HUES48 (cell line): ENCODE data around the gene FUT1.
"Not testable (repeated sequence)": the region's sequence is repeated elsewhere in the genome, so short reads cannot be mapped to it uniquely, and the experiment has no call there.

Experiments used
- H3K27ac ChIP-seq: one replicate; pipeline ENCODE4 v1.7.0; 2013; ENCODE audit warnings: low read depth, low read length, inconsistent platforms
- H3K27me3 ChIP-seq: 2 replicates; pipeline ENCODE4 v1.6.1; 2013; ENCODE audit warnings: mild to moderate bottlenecking, low read length; ENCODE audit not compliant: control insufficient read depth, insufficient read depth
- H3K36me3 ChIP-seq: 2 replicates; pipeline ENCODE4 v1.6.1; 2013; ENCODE audit warnings: low read length; ENCODE audit not compliant: control insufficient read depth, insufficient read depth
- H3K4me1 ChIP-seq: 2 replicates; pipeline ENCODE4 v1.6.1; 2013; ENCODE audit warnings: mild to moderate bottlenecking, low read length; ENCODE audit not compliant: control insufficient read depth, insufficient read depth
- H3K4me3 ChIP-seq: 2 replicates; pipeline ENCODE4 v1.5.1; 2013; ENCODE audit warnings: mild to moderate bottlenecking, low read depth, low read length
- H3K9ac ChIP-seq: 2 replicates; pipeline ENCODE4 v1.6.1; 2013; ENCODE audit warnings: mild to moderate bottlenecking, low read depth, low read length, moderate library complexity
- H3K9me3 ChIP-seq: 2 replicates; pipeline ENCODE4 v1.6.1; 2013; ENCODE audit warnings: low read length; ENCODE audit not compliant: control insufficient read depth, insufficient read depth

FUT1 gene

DNA sequence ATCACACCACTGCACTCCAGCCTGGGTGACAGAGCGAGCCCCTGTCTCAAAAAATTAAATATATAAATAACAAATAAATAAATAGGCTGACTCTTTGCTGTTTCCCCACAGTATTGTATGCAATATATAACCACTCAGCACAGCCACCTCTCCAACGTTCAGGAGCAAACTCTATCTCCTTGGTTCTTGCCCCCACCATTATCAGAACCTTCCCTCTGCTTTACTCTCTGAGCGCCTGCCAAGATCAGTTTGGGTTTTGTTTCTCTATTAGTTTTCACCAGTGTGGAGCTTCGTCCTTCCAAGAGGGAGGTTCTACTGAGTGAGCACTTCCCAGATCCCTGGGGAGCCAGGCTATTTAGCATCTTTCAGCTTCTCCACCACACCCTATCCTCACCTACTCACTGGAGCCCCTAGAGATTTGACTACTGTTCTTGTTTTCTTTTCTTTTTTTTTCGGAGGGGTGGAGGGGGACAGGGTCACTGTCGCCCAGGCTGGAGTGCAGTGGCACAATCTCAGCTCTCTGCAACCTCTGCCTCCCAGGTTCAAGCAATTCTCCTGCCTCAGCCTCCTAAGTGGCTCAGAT, 15.8 kb upstream of the FUT1 start:
- not testable (repeated sequence) for H3K27me3 ChIP-seq, H3K4me1 ChIP-seq, H3K9ac ChIP-seq, H3K4me3 ChIP-seq, H3K27ac ChIP-seq, H3K9me3 ChIP-seq, H3K36me3 ChIP-seq

DNA sequence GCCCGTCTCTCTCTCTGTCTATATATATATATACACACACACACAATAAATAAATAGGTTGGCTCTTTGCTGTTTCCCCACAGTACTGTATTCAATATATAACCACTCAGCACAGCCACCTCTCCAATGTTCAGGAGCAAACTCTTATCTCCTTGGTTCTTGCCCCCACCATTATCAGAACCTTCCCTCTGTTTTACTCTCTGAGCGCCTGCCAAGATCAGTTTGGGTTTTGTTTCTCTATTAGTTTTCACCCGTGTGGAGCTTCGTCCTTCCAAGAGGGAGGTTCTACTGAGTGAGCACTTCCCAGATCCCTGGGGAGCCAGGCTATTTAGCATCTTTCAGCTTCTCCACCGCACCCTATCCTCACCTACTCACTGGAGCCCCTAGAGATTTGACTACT, 13.4 kb upstream of the FUT1 start:
- H3K27ac ChIP-seq, H3K27me3 ChIP-seq, H3K36me3 ChIP-seq, H3K9me3 ChIP-seq, H3K4me3 ChIP-seq, H3K4me1 ChIP-seq, H3K9ac ChIP-seq: not testable (repeated sequence)

- Histone ChIP-seq H3K9ac (no peak overlapping the region), H3K27ac (no peak overlapping the region), H3K9me3 (no peaks in the 10 kb centered on the region), H3K27me3 (no peaks in the 10 kb centered on the region), H3K36me3 (no peaks in the 10 kb centered on the region), H3K4me3 (no peak overlapping the region), H3K4me1 (peaks cover 4% of the 10 kb centered on the region; the same call in 1 of the 2 replicates)
Measured at GRCh38 chr19:48760504-48761205, 8.2 kb upstream of the FUT1 start.

GRCh38 chr19:48757741-48758144, 5.3 kb upstream of the FUT1 start:
- H3K27me3 ChIP-seq: no peaks in the 10 kb centered on the region
- no peaks in the 10 kb centered on the region for H3K36me3 ChIP-seq
- H3K4me1 ChIP-seq: peaks cover 13% of the 10 kb centered on the region
- no peak overlapping the region for H3K4me3 ChIP-seq
- H3K9me3 ChIP-seq: no peaks in the 10 kb centered on the region
- no peak overlapping the region for H3K9ac ChIP-seq
- H3K27ac ChIP-seq: no peak overlapping the region

GRCh38 chr19:48757089-48757675, 4.7 kb upstream of the FUT1 start:
- Histone ChIP-seq H3K27ac (no peak overlapping the region), H3K27me3 (no peaks in the 10 kb centered on the region), H3K9ac (no peak overlapping the region), H3K9me3 (no peaks in the 10 kb centered on the region), H3K36me3 (no peaks in the 10 kb centered on the region), H3K4me1 (peaks cover 13% of the 10 kb centered on the region), H3K4me3 (no peak overlapping the region)

DNA sequence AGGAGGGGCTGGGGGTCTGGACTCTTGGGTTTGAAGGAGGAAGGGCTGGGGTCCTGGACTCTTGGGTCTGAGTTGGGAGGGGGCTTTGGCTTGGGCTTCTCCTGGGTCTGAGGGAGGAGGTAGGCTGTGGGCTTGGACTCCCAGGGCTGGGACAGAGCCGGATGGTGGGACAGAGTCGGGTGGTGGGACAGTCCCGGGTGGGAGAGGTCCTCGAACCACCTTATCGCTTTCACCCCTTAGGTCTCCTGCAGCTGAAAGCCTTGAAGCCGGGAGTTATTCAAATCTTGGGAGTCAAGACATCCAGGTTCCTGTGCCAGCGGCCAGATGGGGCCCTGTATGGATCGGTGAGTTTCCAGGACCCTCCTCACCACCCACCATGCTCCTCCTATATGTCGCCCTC, 4.2 kb upstream of the FUT1 start:
- no peak overlapping the region for H3K9ac ChIP-seq
- peaks cover 13% of the 10 kb centered on the region for H3K4me1 ChIP-seq
- H3K27me3 ChIP-seq: no peaks in the 10 kb centered on the region
- H3K9me3 ChIP-seq: no peaks in the 10 kb centered on the region
- H3K27ac ChIP-seq: no peak overlapping the region
- no peak overlapping the region for H3K4me3 ChIP-seq
- no peaks in the 10 kb centered on the region for H3K36me3 ChIP-seq

DNA sequence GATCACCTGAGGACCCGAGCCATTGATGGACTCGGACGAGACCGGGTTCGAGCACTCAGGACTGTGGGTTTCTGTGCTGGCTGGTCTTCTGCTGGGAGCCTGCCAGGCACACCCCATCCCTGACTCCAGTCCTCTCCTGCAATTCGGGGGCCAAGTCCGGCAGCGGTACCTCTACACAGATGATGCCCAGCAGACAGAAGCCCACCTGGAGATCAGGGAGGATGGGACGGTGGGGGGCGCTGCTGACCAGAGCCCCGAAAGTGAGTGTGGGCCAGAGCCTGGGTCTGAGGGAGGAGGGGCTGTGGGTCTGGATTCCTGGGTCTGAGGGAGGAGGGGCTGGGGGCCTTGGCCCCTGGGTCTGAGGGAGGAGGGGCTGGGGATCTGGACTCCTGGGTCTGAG, 3.8 kb upstream of the FUT1 start:
- H3K4me3 ChIP-seq: no peak overlapping the region
- H3K36me3 ChIP-seq: peaks cover 1% of the 10 kb centered on the region; the same call in 1 of the 2 replicates
- peaks cover 15% of the 10 kb centered on the region for H3K4me1 ChIP-seq
- no peaks in the 10 kb centered on the region for H3K27me3 ChIP-seq
- no peaks in the 10 kb centered on the region for H3K9me3 ChIP-seq
- no peak overlapping the region for H3K27ac ChIP-seq
- H3K9ac ChIP-seq: no peak overlapping the region

- H3K27ac ChIP-seq: no peak overlapping the region
Measured at GRCh38 chr19:48755787-48756186, 3.3 kb upstream of the FUT1 start.

GRCh38 chr19:48755084-48755641, 2.7 kb upstream of the FUT1 start, which contains the start of gene FGF21:
Gene FGF21 (plus strand): TSS chr19:48755524. CDS start chr19:48756237, 713 bp downstream.
- Histone ChIP-seq H3K27ac (no peak within 1 kb of the TSS), H3K4me3 (no peak within 1 kb of the TSS), H3K4me1 (peaks cover 15% of the 10 kb centered on the region), H3K27me3 (no peaks in the 10 kb centered on the region), H3K9me3 (no peaks in the 10 kb centered on the region), H3K9ac (0 out of 2 replicates have a peak within 1 kb of the TSS, but pooled peaks have one; percentile 30), H3K36me3 (peaks cover 12% of the 10 kb centered on the region)

More at GRCh38 chr19:48755787-48756186, 3.3 kb upstream of the FUT1 start:
- H3K9ac ChIP-seq: 0 out of 2 replicates have a peak overlapping the region, but pooled peaks have one; percentile 30
- peaks cover 5% of the 10 kb centered on the region for H3K36me3 ChIP-seq
- no peaks in the 10 kb centered on the region for H3K9me3 ChIP-seq
- H3K27me3 ChIP-seq: no peaks in the 10 kb centered on the region
- H3K4me3 ChIP-seq: no peak overlapping the region
- peaks cover 15% of the 10 kb centered on the region for H3K4me1 ChIP-seq

- Histone ChIP-seq H3K9ac (peak overlapping the region; percentile 69), H3K27me3 (no peaks in the 10 kb centered on the region), H3K4me1 (peaks cover 15% of the 10 kb centered on the region), H3K36me3 (peaks cover 29% of the 10 kb centered on the region), H3K4me3 (peak overlapping the region; percentile 95), H3K27ac (peak overlapping the region; percentile 66), H3K9me3 (no peaks in the 10 kb centered on the region)
Measured at GRCh38 chr19:48751845-48752495, 471 bp downstream of the FUT1 start.
